ENCODE data around the gene MYL6B.

MYL6B gene

DNA sequence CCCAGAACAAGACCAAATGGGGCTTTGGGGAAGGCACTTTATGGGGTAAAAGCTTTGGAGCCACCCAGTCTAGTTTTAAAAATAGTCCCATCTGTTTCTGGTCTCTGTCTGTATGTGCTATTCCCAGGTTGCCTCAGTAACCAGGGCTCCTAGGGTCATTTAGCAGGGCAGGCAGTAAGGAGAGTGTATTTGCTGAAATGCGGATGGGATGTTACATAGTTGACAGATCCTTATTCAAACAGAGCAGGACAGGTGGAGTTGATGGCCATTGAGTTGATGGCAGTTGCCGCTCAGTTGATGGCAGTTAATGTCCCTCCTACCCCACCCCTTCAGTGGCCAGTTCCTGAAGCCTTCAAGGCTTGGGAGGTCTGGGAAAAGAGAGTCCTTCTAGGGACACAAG is 29.8 kb upstream of the MYL6B start:
- DNase-seq (ENCODE audit: low spot score): no peak

DNA sequence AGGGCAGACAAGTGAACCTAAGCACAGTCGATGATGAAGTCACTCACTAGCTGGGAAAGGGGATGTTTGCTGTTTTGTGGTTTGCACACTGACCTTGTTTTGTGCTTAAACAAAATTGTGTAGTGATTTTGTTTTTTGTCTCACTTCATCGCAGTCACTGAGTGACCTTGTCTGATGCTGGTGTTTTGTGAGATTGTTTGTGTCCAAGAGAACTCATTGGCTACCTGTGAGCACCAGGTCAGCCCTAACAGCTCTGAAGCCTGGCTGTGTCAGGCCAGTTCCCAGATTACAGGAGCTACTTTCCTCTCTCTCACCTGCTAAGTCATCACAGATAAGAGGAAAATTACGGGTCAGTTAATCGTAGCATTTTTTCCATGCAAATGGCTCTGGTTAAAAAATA is 28.3 kb upstream of the MYL6B start:
- no peak for DNase-seq (ENCODE audit: low spot score)

DNA sequence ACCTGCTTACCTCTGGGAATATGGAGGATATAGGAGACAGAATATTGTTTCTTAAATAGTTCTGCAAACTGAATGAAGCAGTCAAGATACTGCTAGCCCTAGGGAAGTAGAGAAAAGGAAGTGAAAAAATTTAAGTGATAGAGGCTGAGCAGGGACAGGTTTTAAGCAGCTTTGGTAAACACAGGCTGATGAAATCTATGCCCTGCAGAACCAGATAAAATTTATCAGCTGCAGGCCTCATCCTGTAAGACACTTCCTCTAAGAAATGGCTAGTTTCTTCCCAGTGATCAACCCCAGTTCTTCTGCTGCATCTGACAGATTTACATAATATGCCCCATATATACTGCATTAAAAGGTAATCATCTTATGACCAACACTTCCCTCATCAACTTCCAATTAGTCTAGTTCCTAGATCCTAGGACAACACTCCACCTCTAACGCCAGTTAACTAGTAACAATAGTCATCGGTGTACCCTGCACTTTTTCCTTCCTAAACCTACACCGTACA is 25.6 kb upstream of the MYL6B start:
- DNase-seq (ENCODE audit: low spot score): no peak

DNA sequence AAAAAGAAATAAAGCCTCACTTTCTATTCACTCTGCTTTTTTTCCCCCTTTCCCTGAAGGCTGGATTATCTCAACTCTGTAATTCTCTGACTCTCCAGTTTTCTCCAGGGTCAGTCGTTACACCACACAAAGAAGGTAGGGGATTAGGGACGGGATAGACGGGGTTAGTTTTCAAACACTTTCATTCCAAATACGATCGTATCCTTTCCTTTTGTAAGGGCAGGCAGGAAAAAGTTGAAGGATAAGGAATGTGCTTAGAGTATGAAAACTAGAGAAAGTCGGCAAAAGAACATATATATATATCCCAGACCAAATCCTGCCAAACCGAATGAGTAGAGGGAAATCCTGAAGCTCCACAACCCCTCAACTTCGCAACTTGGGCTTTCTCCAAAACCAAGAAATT is 24.9 kb upstream of the MYL6B start:
- DNase-seq (ENCODE audit: low spot score): no peak

DNA sequence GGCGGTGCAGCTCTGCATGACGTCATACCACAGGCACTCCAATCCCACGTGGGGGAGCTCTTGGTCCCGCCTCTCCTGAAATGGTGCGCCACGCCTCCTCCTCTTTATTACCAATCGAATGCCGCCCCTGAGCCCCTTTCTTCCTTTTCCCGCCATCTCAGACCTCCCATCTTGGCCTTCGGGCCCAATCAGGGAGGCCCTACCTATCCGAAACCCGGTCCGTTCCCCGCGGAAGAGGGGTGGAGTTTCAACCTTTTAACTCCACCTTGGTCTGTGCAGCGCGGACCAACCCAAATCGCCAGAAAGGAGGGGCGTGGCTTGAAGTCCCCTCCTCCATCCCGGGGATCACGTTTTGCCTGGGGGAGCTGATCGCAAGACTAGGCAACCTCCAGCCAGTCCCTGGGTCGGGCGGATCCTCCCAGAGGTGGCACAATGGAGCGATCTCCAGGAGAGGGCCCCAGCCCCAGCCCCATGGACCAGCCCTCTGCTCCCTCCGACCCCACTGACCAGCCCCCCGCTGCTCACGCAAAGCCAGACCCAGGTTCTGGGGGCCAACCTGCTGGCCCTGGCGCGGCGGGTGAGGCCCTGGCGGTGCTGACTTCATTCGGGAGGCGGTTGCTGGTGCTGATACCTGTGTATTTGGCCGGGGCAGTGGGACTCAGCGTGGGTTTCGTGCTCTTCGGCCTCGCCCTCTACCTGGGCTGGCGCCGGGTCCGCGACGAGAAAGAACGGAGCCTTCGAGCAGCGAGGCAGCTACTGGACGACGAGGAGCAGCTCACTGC is 24.3 kb upstream of the MYL6B start, which contains the start of gene ESYT1:
ESYT1 (plus strand) TSS at position 380 of the 782 bp plus-strand sequence; CDS start at position 433, 53 bp downstream.
- peak; percentile 98 for DNase-seq (ENCODE audit: low spot score)

DNA sequence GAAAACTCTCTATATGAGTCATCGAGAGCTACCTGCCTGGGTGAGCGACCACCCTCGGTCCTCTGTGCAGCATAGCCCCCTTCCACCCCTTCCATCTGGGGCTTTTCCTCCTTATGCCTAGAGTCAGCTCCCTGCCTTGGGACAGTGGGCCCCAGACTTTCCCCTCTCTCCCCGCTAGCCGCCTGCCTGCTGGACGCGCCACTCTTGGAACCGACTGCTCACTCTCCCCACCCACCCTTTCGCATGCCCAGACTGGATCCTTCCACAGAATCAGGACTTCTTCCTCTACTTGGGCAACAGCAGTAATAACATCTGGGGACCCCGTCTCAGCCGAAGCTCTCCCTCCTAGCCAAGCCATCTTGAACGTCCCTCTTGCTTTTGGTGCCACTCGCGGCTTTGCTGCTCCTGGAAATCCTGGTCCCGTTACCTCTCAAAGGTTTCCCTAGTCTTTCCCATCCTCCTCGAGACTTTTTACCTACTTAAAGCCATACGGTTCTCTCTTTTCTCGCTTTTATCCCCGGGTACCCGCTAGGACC is 23.6 kb upstream of the MYL6B start:
- no peak for DNase-seq (ENCODE audit: low spot score)

DNA sequence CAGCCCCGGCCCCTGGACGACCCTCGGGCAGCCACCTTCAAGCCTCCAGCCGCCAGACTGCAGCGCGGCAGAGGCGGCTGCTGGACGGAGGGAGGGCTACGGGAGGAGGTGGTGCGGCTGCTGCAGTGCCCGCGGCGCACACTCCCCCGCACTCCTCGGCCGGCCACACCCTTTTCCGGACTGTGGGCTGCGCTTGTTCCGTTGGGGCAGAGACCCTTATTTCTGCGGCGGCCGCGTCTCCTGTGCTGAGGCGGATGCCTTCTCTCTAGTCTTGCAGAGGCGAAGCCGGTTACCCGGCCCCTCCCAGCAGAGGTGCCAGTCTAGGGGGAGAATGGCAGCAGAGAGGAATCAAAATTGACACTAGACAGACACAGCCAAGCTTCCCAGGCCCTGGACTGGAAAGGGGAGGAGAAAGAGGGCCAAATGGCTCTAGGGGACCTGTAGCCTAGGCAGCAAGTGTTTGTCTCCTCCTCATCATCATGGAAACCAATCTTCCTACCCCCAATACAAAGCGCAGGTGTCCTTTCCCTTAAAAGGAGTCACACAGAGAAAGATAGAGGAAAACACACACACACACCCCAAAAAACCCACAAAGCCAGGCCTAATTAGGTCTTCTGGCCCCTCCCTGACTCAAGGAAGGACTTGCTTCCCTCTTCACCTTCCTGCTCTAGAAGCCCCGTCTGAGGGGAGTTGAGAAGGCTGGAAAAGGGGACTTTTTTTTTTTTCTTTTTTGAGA is 23.0 kb upstream of the MYL6B start:
- peak; percentile 55 for DNase-seq (ENCODE audit: low spot score)

DNA sequence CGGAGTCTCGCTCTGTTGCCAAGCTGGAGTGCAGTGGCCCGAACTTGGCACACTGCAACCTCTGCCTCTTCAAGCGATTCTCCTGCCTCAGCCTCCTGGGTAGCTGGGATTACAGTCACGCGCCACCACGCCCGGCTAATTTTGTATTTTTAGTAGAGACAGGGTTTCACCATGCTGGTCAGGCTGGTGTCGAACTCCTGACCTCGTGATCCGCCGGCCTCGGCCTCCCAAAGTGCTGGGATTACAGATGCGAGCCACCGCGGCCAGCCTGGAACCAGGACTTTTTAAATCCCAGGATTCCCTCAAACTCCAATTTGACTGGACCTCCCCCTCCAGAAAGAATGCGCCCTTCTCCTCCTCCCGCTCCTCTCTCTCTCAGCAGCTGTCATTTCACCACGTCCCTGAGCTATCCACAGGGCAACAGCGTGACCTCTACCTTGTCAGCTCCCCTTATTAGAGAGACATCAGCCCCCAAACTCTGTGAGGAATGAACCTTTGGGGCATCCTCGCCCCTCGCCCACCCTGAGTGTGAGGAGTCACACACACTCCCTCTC is 22.4 kb upstream of the MYL6B start:
- DNase-seq (ENCODE audit: low spot score): no peak

DNA sequence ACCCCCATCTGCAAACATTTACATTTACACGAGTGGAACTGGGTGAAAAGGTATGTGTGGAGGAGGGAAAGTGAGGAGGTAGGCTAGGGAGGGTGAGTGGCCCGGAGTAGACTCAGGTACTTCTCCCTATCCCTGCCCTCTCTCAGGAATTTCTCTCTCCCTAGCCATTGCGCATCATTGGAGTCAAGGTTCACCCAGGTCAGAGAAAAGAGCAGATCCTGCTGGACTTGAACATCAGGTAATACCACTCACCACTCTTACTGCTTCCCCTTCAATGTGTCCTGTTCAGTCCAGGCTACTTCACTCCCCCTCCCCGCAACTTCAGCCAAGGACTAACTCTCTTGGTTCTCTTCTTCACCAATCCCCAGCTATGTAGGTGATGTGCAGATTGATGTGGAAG is 21.5 kb upstream of the MYL6B start:
- DNase-seq (ENCODE audit: low spot score): no peak

DNA sequence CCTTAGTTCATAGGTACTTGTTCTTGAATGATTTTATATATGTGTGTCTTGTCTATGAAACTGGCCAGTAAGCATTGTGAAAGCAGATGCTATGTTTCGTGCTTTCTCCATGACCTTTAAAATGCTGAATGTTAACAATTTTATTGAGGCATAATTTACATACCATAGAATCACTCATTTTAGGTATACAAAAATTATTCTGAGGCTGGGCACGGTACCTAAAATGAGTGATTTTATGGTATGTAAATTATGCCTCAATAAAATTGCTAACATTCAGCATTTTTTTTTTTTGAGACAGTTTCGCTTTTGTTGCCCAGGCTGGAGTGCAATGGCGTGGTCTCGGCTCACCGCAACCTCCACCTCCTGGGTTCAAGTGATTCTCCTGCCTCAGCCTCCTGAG is 17.5 kb upstream of the MYL6B start:
- no peak for DNase-seq (ENCODE audit: low spot score)

DNA sequence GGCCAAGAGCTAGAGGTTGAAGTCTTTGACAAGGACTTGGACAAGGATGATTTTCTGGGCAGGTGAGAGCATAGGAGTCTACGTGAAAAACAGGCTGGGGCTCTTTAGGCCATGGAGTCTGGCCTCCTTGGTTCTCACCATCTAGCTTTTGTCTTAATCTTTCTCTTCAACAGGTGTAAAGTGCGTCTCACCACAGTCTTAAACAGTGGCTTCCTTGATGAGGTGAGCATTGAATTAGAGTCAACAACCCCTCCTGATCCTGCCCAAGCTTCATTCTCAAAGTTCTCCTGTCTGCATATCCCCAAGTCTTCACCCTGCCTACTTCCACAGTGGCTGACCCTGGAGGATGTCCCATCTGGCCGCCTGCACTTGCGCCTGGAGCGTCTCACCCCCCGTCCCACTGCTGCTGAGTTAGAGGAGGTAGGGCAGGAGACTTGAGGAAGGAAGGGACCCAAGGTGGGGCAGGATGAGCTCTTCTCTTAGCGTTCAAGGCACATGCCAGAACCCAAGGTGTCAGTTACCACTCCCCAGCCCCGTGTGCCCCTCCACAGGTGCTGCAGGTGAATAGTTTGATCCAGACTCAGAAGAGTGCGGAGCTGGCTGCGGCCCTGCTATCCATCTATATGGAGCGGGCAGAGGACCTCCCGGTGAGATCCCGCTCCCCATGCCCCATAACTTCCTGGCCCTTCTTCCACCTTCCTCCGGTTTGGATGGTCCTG is 14.4 kb upstream of the MYL6B start:
- DNase-seq (ENCODE audit: low spot score): no peak

DNA sequence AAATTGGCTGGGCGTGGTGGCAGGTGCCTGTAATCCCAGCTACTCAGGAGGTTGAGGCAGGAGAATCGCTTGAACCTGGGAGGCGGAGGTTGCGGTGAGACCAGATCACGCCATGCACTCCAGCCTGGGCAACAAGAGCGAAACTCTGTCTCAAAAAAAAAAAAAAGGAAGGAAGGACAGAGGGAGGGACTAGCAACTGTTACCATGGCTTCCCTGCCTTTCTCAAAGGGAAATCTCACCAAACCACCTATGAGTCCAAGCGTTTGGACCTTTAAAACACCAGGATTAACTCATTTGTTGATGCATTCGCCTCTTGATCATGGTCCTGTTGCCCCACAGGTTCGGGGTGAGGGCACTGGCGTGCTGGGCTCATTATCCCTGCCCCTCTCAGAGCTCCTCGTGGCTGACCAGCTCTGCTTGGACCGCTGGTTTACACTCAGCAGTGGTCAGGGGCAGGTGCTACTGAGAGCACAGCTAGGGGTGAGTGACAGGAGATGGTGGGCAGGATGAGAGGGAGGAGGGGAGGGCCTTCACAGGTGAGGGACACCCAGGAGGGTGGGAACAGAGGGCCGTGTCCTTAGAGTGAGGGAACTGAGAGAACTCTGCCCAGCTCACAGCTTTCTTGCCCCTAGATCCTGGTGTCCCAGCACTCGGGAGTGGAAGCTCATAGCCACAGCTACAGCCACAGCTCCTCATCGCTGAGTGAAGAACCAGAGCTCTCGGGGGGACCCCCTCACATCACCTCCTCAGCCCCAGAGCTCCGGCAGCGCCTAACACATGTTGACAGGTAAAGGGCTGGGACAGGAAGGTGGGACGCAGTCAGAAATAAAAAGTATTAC is 10.2 kb upstream of the MYL6B start:
- DNase-seq (ENCODE audit: low spot score): no peak

DNA sequence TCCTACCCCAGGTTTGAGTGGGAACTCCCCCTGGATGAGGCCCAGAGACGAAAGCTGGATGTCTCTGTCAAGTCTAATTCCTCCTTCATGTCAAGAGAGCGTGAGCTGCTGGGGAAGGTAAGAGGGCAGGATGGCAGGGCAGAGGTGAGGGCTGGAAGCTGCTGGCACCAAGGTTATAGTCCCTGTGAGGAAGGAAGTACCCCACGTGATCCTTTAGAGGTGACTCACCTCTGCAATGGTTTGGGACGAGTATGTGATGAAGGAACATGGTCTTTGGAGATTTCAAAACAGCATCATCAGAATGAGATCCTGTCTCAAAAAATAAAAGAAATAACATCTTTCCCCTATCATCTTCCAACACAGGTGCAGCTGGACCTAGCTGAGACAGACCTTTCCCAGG is 9.2 kb upstream of the MYL6B start:
- no peak for DNase-seq (ENCODE audit: low spot score)

DNA sequence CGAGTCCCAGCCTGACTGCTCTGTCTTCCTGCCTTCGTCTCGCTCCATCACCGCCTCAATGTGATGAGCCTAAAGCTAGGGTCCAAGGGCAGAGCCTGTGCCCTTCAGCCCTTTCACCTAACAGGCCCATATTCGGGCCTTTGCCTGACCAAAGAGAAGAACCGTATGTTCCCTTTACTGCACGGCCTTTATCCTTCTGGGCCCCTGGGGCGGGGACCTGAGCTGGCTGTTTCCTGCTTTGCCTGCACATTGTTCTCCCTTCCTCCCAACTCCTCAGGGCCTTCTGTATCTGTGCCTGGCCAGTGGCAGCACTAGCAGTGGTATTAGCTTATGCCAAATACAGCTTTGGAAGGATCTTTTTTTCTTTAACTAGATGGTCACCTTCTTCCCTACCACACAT is 8.5 kb upstream of the MYL6B start:
- no peak for DNase-seq (ENCODE audit: low spot score)

DNA sequence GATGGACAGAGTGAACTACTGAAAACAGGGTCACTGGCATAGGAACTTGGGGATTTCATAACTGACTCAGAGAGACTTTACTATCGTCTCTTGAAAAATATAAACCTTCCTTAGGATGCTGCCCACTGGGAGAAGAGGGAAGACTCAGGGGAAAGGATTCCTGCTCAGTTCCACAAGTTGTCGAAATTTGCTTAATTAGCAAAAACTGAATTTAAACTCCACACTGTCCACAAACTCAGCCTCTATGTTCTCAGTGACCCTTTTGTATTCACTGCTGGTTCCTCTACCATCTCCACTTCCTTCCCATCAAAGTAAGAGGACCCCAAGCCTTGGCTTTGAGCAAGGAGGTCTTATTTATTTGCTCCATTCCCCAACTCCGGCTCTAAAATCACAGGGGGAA is 7.2 kb upstream of the MYL6B start:
- DNase-seq (ENCODE audit: low spot score): no peak

DNA sequence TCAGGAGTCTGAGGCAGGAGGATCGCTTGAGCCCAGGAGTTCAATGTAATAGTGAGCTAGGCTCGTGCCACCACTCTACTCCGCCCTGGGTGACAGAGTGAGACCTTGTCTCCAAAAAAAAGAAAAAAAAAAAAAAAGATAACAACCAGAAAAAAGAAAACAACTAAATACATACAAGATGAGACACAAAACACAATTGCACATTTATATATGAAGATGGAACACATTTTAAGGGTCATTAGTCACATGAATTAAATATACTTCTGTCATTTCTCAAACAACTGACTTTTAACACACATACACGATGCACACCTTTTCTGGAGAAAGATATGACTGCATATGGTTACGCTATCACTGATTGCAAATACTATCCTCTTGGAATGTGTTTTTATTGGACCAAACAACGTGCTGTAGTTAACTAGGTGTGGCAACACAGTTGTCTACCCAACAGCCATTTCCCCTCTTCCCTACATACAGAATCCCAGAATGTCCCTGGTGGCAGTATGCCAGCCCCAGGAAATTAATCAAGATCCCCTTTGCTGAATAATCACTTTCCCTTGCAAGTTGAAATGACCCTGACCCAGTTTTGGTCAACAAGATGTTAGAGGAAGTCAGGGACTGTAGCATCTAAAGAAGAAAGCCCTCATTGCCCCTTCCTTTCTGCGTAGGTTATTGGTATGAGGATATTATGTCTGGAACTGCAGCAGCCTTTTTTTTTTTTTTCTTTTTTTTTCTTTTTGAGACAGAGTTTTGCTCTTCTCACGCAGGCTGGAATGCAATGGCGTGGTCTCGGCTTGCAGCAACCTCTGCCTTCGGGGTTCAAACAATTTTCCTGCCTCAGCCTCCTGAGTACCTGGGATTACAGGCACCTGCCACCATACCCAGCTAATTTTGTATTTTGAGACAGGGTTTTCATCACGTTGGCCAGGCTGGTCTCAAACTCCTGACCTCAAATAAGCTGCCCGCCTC is 5.6 kb upstream of the MYL6B start:
- no peak for DNase-seq (ENCODE audit: low spot score)

DNA sequence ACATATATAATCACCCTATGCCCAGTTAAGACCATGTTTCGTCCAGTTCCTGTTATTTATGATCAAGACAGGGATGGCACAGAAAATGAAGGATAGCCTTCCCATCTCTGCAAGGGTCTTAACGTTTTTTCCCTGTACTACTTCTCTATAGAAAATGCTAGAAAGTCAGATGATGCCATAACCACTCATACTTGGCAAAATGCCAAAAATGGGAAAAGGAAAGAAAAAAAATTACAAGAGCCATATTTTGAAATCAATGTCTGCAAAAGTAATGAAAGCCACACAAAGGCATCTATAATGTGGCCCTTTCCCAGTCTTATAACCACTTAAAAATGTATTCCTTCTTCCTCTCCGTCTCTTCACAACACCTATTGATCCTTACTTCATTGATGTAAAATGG is 1.8 kb upstream of the MYL6B start:
- no peak for DNase-seq (ENCODE audit: low spot score)

DNA sequence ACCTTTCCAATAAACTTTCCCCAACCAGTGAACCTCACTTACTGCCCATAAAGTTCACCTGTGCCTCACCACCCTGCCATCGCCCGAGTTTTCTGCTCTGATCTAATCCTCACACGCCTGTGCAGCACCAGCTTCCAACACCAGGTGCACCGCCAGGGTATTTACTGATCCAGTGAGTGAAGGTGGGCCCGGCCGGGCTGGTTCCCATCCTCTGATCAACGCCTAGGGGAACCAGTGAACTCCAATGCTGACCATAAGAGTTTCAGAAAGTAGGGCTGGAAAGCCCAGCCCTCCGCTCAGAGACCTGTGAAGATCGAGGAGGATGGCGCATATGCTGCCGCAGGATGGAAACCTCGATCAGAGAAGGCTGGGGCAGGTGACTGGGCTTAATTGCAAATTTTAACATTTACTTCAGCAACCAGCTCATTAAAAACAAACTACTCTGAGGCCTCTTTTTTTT is 685 bp upstream of the MYL6B start:
- DNase-seq (ENCODE audit: low spot score): no peak

DNA sequence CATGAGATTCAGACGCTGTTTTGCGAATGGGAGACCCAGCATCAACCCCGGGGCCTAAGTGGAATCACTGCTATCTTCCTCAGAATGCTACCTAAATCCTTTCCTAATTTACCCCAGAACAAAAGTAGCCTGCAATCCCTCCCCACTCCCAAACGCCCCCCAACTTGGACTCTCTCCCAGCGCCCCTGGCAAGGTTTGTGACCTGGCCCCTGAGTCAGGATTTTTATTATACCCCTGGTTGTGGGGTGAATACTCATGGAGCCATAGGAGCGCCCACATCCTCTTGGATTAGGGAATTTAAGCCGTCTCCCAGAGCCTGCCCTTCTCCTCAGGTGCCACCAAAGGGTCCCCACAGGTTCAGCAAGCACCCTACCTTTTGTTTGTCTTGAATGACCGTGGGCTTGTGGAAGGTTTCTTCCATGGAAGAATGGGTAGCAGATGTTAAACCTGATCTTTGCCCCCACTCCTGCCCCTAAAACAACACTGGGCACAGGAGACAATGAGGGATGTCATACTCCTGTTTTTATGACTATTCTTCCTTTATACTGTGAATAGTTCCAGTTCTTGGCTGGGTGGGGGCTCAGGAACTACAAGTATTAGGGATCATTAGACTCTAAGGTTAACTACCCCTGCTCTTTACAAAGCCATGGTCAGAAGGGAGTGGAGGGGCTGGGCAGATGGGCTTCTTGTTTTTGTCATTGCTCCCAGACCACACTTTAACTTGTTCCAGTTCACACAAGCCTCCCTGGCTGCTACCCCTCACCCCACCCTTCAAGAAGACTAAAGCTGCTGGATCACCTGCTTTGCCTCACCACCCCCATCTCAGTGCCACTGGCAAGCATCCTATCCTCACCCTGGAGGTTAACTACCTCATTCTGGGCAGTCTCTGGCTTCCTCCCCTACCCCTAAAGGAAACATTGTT is 630 bp downstream of the MYL6B start:
- DNase-seq (ENCODE audit: low spot score): no peak
